Uterus (tissue), 2 donors: ENCODE results near the gene TMEM218.

ENCODE experiments used
- CTCF ChIP-seq, 4 experiments: fragments of 200-600 bp in 2 of 4; fragments of 450-650 bp in 2 of 4; sonication (generic) in 2 of 4; IDR thresholded peaks; one replicate each; pipeline ENCODE4 v1.5.1; 2016 to 2019; ENCODE audit warnings: antibody characterized with exemption in 4 of 4, mild to moderate bottlenecking in 2 of 4, moderate library complexity in 1 of 4
- POLR2A ChIP-seq, 2 donors: fragments of 450-650 bp; IDR thresholded peaks; one replicate each; pipeline ENCODE4 v1.6.1; 2016; ENCODE audit warnings: antibody characterized with exemption in 2 of 2, mild to moderate bottlenecking in 1 of 2, moderate library complexity in 1 of 2

- TF ChIP-seq CTCF (IDR thresholded peaks at IDR 0.05): no peak
- no peak for TF ChIP-seq POLR2A (IDR thresholded peaks at IDR 0.05)
Measured at GRCh38 chr11:125147280-125147679, 35.9 kb upstream of the TMEM218 start.
